Esophagus muscularis mucosa (tissue), 3 donors: ENCODE data around the gene PHF2.

Experiments used
- CTCF ChIP-seq, 3 experiments: fragments of 200-600 bp in 2 of 3; fragments of 450-650 bp in 1 of 3; sonication (generic) in 2 of 3; IDR thresholded peaks; one replicate each; pipeline ENCODE4 v1.5.1; 2017 to 2019; ENCODE audit warnings: antibody characterized with exemption in 3 of 3, mild to moderate bottlenecking in 2 of 3, moderate library complexity in 1 of 3
- POLR2A ChIP-seq: fragments of 450-650 bp; IDR thresholded peaks from one replicate; pipeline ENCODE4 v1.6.1; 2017; ENCODE audit warnings: antibody characterized with exemption, moderate library complexity, mild to moderate bottlenecking, low read depth

DNA sequence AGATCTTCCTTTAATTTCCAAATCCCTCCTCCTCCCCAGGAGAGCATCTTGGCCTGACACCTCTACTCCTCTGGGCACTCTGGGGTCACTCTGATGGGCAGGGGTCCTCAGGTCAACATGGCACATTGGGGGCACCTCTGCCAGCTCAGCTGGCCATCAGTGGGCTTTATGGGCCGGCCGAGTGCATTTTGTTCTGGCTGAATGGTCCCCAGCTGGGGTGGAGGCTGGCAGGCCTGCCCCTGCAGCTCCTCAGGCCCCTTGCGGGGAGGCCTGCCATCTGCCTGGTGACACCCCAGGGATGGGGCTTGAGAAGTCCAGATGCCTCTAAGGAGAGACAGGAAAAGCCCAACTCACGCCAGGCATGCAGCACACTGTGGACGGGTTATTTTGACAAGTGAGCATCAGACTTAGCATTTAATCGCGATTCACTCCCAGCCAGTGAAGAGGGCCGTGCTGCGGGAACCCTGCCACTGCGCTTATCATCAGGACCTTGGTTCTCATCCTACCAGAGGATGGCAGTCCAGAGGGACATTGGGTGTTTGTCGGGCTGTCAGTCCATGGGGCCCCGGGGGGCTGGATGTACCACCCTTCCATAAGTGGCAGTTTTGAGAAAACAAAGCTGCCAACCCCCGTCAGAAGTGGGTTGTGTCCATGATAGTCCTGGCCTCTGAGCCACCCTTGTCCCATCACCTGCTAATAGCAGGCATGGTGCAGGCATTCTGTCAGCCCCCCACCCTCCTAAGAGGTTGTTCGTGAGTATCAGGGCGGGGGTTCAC lies 21.7 kb downstream of the PHF2 start:
- no peak for TF ChIP-seq CTCF (IDR thresholded peaks at IDR 0.05)
- no peak for TF ChIP-seq POLR2A
